ENCODE results near the gene ATP6V1F.

- TF ChIP-seq POLR2A (IDR thresholded peaks at IDR 0.05; ENCODE audit: borderline replicate concordance, extremely low read depth, insufficient read depth, insufficient read length), result no peak
- no peak for TF ChIP-seq CTCF (IDR thresholded peaks at IDR 0.05 in 2 of 3, conservative IDR thresholded peaks at IDR 0.05 in 1 of 3; ENCODE audit: borderline replicate concordance in 1 of 3, insufficient read depth in 1 of 3, low read depth in 2 of 3, low read length in 2 of 3)
- no peak for TF ChIP-seq SRF (IDR thresholded peaks at IDR 0.05; ENCODE audit: low read depth)
- no peak for TF ChIP-seq EZH2phosphoT487 (IDR thresholded peaks at IDR 0.05; ENCODE audit: borderline replicate concordance)
- no peak for TF ChIP-seq EGR1 (IDR thresholded peaks at IDR 0.05; ENCODE audit: low read depth)
- TF ChIP-seq EZH2 (IDR thresholded peaks at IDR 0.05), result no peak
- no peak for TF ChIP-seq JUND (IDR thresholded peaks at IDR 0.05)
- TF ChIP-seq ZNF274 (IDR thresholded peaks at IDR 0.05; ENCODE audit: low read depth, low read length), result no peak
- no peak for TF ChIP-seq POLR2AphosphoS5 (IDR thresholded peaks at IDR 0.05; ENCODE audit: low read depth, low read length)
- no peak for TF ChIP-seq ATF3 (IDR thresholded peaks at IDR 0.05)
- TF ChIP-seq ELF1 (IDR thresholded peaks at IDR 0.05; ENCODE audit: borderline replicate concordance, low read depth), result no peak
- no peak for TF ChIP-seq MAX (IDR thresholded peaks at IDR 0.05)
- no peak for TF ChIP-seq SP1 (IDR thresholded peaks at IDR 0.05; ENCODE audit: low read depth)
These were observed 32.7 kb downstream of the ATP6V1F start for GRCh38 chr7:128895320-128895719.
